Measurements from ENCODE around the gene RNF169. TPM values are rescaled to one million over a fixed set of nuclear protein-coding genes. Genes with fewer than 3 reads are reported as not detected.

The RNF169 gene
- total and polyA plus RNA-seq, 4 donors = 0.60 to 11.0 (median 5.1) TPM

DNA sequence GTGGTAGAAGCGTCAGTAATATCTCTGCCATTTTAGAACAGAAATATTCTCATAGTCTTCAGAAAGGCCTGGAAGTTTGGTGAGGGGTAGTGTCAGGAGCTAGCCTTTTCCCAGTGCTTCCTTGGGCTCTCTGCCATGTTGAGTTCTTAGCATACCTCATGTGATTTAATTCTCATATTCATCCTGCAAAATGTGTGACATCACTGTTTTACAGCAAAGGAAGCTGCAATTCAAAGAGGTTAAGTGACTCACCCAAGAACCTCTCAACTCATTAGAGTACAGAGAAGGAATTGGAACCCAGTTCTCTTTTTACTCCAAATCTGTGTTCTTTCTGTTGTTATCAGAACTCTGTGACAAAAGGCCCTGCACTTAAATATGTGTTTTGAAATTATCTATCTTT lies 72.1 kb downstream of the RNF169 start (continued):
- TF ChIP-seq, protein P1, sequence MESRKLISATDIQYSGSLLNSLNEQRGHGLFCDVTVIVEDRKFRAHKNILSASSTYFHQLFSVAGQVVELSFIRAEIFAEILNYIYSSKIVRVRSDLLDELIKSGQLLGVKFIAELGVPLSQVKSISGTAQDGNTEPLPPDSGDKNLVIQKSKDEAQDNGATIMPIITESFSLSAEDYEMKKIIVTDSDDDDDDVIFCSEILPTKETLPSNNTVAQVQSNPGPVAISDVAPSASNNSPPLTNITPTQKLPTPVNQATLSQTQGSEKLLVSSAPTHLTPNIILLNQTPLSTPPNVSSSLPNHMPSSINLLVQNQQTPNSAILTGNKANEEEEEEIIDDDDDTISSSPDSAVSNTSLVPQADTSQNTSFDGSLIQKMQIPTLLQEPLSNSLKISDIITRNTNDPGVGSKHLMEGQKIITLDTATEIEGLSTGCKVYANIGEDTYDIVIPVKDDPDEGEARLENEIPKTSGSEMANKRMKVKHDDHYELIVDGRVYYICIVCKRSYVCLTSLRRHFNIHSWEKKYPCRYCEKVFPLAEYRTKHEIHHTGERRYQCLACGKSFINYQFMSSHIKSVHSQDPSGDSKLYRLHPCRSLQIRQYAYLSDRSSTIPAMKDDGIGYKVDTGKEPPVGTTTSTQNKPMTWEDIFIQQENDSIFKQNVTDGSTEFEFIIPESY (IDR thresholded peaks at IDR 0.05) = no peak
- TF ChIP-seq NR2F2 (IDR thresholded peaks at IDR 0.05) (no peak), GABPA (IDR thresholded peaks at IDR 0.05 in 1 of 2, conservative IDR thresholded peaks at IDR 0.05 in 1 of 2) (no peak), EGR1 (IDR thresholded peaks at IDR 0.05; ENCODE audit: low read depth in 2 of 2) (no peak), HNF4G (IDR thresholded peaks at IDR 0.05) (no peak), SP1 (IDR thresholded peaks at IDR 0.05) (no peak), FOXA2 (IDR thresholded peaks at IDR 0.05) (no peak), JUND (IDR thresholded peaks at IDR 0.05) (no peak), FOXA1 (IDR thresholded peaks at IDR 0.05) (no peak), TAF1 (conservative IDR thresholded peaks at IDR 0.05) (no peak)

DNA sequence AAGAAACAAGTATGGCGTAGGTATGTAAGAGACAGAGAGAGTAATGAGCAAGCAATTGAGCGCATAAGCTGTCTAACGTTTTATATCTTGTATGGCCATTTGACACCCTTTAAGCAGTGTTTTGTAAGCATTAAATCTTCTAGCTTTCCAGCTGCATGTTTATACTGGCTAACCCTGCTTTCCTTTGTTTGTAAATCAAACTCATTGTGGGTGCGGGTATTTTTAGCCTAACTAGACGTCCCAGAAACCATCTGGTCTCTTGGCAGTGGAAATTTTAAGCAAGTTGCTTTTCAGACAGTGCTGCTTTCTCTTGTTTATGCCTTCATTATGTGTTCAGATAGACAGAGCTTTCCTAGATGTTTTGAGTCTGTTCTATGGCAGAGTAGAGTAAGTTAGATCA lies 73.5 kb downstream of the RNF169 start:
- 54% methylated on average over 5 of the region's 5 CpGs for WGBS
- H3K9ac ChIP-seq (ENCODE audit: low read depth in 1 of 2, low read length in 2 of 2) = no peak overlapping the region

More for the DNA sequence above, 73.5 kb downstream of the RNF169 start:
- H3K27ac ChIP-seq (ENCODE audit: low read depth in 1 of 2, low read length in 2 of 2) = no peak overlapping the region
- DNase-seq (ENCODE audit: low spot score) = no peak
- H3K4me1 ChIP-seq (ENCODE audit: control insufficient read depth in 4 of 4, insufficient read depth in 4 of 4, low read length in 3 of 4) = peaks cover 0 to 3% (median 0%) of the 10 kb centered on the region in 4 donors
- peaks cover 0 to 10% (median 2%) of the 10 kb centered on the region in 4 donors for H3K9me3 ChIP-seq (ENCODE audit: control insufficient read depth in 4 of 4, low read length in 3 of 4)
- H3K36me3 ChIP-seq (ENCODE audit: control insufficient read depth in 4 of 4, insufficient read depth in 3 of 4, low read depth in 1 of 4, low read length in 3 of 4) = peaks cover 0 to 35% (median 19%) of the 10 kb centered on the region in 4 donors
- H3K4me3 ChIP-seq (ENCODE audit: low read depth in 1 of 3, low read length in 3 of 3) = no peak overlapping the region
- no peak for TF ChIP-seq RXRA (IDR thresholded peaks at IDR 0.05)
- TF ChIP-seq, protein P2, sequence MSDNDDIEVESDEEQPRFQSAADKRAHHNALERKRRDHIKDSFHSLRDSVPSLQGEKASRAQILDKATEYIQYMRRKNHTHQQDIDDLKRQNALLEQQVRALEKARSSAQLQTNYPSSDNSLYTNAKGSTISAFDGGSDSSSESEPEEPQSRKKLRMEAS (IDR thresholded peaks at IDR 0.05) = no peak
- no peak for TF ChIP-seq RAD21 (IDR thresholded peaks at IDR 0.05)
- TF ChIP-seq GABPA (IDR thresholded peaks at IDR 0.05 in 1 of 2, conservative IDR thresholded peaks at IDR 0.05 in 1 of 2) = no peak
- TF ChIP-seq HNF4G (IDR thresholded peaks at IDR 0.05) = no peak
- TF ChIP-seq NR2F2 (IDR thresholded peaks at IDR 0.05) = no peak
- no peak for TF ChIP-seq FOXA2 (IDR thresholded peaks at IDR 0.05)
- TF ChIP-seq HNF4A (conservative IDR thresholded peaks at IDR 0.05) = no peak
- TF ChIP-seq, protein P3, sequence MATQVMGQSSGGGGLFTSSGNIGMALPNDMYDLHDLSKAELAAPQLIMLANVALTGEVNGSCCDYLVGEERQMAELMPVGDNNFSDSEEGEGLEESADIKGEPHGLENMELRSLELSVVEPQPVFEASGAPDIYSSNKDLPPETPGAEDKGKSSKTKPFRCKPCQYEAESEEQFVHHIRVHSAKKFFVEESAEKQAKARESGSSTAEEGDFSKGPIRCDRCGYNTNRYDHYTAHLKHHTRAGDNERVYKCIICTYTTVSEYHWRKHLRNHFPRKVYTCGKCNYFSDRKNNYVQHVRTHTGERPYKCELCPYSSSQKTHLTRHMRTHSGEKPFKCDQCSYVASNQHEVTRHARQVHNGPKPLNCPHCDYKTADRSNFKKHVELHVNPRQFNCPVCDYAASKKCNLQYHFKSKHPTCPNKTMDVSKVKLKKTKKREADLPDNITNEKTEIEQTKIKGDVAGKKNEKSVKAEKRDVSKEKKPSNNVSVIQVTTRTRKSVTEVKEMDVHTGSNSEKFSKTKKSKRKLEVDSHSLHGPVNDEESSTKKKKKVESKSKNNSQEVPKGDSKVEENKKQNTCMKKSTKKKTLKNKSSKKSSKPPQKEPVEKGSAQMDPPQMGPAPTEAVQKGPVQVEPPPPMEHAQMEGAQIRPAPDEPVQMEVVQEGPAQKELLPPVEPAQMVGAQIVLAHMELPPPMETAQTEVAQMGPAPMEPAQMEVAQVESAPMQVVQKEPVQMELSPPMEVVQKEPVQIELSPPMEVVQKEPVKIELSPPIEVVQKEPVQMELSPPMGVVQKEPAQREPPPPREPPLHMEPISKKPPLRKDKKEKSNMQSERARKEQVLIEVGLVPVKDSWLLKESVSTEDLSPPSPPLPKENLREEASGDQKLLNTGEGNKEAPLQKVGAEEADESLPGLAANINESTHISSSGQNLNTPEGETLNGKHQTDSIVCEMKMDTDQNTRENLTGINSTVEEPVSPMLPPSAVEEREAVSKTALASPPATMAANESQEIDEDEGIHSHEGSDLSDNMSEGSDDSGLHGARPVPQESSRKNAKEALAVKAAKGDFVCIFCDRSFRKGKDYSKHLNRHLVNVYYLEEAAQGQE (IDR thresholded peaks at IDR 0.05) = no peak
- TF ChIP-seq TAF1 (conservative IDR thresholded peaks at IDR 0.05) = no peak
- TF ChIP-seq EGR1 (IDR thresholded peaks at IDR 0.05; ENCODE audit: low read depth in 2 of 2) = no peak
- no peak for TF ChIP-seq FOXA1 (IDR thresholded peaks at IDR 0.05)
- TF ChIP-seq, protein P4, sequence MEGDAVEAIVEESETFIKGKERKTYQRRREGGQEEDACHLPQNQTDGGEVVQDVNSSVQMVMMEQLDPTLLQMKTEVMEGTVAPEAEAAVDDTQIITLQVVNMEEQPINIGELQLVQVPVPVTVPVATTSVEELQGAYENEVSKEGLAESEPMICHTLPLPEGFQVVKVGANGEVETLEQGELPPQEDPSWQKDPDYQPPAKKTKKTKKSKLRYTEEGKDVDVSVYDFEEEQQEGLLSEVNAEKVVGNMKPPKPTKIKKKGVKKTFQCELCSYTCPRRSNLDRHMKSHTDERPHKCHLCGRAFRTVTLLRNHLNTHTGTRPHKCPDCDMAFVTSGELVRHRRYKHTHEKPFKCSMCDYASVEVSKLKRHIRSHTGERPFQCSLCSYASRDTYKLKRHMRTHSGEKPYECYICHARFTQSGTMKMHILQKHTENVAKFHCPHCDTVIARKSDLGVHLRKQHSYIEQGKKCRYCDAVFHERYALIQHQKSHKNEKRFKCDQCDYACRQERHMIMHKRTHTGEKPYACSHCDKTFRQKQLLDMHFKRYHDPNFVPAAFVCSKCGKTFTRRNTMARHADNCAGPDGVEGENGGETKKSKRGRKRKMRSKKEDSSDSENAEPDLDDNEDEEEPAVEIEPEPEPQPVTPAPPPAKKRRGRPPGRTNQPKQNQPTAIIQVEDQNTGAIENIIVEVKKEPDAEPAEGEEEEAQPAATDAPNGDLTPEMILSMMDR (IDR thresholded peaks at IDR 0.05; ENCODE audit: low read depth, low read length, missing input control) = no peak
- TF ChIP-seq, protein P1 (IDR thresholded peaks at IDR 0.05) = no peak
- TF ChIP-seq, protein P5, sequence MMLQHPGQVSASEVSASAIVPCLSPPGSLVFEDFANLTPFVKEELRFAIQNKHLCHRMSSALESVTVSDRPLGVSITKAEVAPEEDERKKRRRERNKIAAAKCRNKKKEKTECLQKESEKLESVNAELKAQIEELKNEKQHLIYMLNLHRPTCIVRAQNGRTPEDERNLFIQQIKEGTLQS (IDR thresholded peaks at IDR 0.05) = no peak
- no peak for TF ChIP-seq SP1 (IDR thresholded peaks at IDR 0.05)
- no peak for TF ChIP-seq JUND (IDR thresholded peaks at IDR 0.05)
- TF ChIP-seq YY1 (IDR thresholded peaks at IDR 0.05) = no peak
- no peaks in the 10 kb centered on the region for H3K27me3 ChIP-seq (ENCODE audit: control insufficient read depth in 4 of 4, insufficient read depth in 4 of 4, low read length in 3 of 4)

Data from liver (tissue), 9 donors.